Astrocyte of the spinal cord (primary cell): ENCODE results near the gene SERPINA1.

Experiments used
- DNase-seq: peaks from one replicate; pipeline ENCODE4 v3.0.0; 2011; ENCODE audit warnings: low read depth, low spot score
- H3K4me3 ChIP-seq: 2 replicates; pipeline ENCODE4 v1.5.1; 2011; ENCODE audit warnings: low read depth, mild to moderate bottlenecking, low read length, moderate library complexity
- CTCF ChIP-seq: IDR thresholded peaks from 2 replicates; pipeline ENCODE4 v1.5.1; 2012; ENCODE audit warnings: low read depth, mild to moderate bottlenecking, low read length, inconsistent platforms
- in situ Hi-C: cut with HindIII; loops from 2 replicates; pipeline ENCODE4 v1.10.0; 2017; ENCODE audit warnings: low sequenced_read_pairs

The SERPINA1 gene

GRCh38 chr14:94406910-94407309, 18.5 kb upstream of the SERPINA1 start:
- no peak for TF ChIP-seq CTCF
- no peak for DNase-seq
- in situ Hi-C loops: no loop called here
- no peak overlapping the region for H3K4me3 ChIP-seq

GRCh38 chr14:94405486-94405885, 17.1 kb upstream of the SERPINA1 start:
- in situ Hi-C loops: no loop called here
- no peak for TF ChIP-seq CTCF
- H3K4me3 ChIP-seq: no peak overlapping the region
- DNase-seq: no peak

GRCh38 chr14:94404561-94404960, 16.2 kb upstream of the SERPINA1 start:
- no peak for DNase-seq
- no peak for TF ChIP-seq CTCF
- no peak overlapping the region for H3K4me3 ChIP-seq
- in situ Hi-C loops: no loop called here

- no peak for DNase-seq
- TF ChIP-seq CTCF: no peak
- H3K4me3 ChIP-seq: no peak overlapping the region
- in situ Hi-C loops: no loop called here
Observed at GRCh38 chr14:94403312-94403932, 15.0 kb upstream of the SERPINA1 start.

- in situ Hi-C loops: no loop called here
- no peak for TF ChIP-seq CTCF
- no peak overlapping the region for H3K4me3 ChIP-seq
- DNase-seq: peak; percentile 26
Observed at GRCh38 chr14:94401083-94401482, 12.7 kb upstream of the SERPINA1 start.

- no peak overlapping the region for H3K4me3 ChIP-seq
- in situ Hi-C loops: no loop called here
Observed at GRCh38 chr14:94400422-94400841, 12.0 kb upstream of the SERPINA1 start.

More at GRCh38 chr14:94400422-94400841, 12.0 kb upstream of the SERPINA1 start:
- no peak for TF ChIP-seq CTCF
- DNase-seq: no peak
